HG03103 (cell line): ENCODE data around the gene SPART.
"Not testable (repeated sequence)": the region's sequence is repeated elsewhere in the genome, so short reads cannot be mapped to it uniquely, and the experiment has no call there.

Experiments used
- ATAC-seq: cut with Tn5 transposase; IDR thresholded peaks from one replicate; pipeline ENCODE4 v1.9.1; 2021; ENCODE audit warnings: low read depth; ENCODE audit not compliant: unreplicated experiment

Gene SPART

GRCh38 chr13:36355632-36356031 lies 9.4 kb upstream of the SPART start:
- no peak for ATAC-seq

DNA sequence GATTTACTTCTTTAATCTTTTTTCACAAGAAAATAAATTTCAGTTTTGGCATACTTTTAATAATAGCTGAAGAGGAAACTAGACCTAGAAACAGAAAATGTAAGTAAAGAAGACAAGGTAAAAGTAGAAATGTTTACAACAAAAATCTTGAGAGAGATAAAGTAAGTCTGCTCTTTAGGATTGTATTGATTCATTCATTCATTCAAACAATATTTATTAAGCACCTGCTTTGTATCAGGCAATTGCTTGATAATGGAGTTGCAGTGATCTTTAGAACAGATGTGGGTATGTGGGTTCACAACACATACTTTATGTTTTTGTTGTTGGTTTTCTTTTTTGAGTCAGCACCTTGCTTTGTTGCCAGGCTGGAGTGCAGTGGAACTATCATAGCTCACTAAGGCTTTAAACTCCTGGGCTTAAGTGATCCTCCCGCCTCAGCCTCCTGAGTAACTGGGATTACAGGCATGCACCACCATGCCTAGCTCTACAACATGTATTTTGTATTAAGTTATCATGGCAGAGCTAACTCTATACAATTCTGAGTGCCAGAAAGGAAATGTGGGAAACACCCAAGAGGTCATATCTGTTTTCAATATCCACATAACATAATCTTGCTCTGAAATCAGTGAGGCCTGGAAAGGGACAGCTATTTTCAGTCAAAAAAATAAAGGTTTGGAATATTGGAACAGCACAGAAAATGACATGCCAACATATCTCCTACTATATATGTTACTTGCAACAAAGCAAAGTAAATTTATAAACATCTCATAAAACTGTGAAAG lies 8.8 kb upstream of the SPART start:
- ATAC-seq = no peak

GRCh38 chr13:36353001-36353400 lies 6.8 kb upstream of the SPART start:
- ATAC-seq = no peak

DNA sequence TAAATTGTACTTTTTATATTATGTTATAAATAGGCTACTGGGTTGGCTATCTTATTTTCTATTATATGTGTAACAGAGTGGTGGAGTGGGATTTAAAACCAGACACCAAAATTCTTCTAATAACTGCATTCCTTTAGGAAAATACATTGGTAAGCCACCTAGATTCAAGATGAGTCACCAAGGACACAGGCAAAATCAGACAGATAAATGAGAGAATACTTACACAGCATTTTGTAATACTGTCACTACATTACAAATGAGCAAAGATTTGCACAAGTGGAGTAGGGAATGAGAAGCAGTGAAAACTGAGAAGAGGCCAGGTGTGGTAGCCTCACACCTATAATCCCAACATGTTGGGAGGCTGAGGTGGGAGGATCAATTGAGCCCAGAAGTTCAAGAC lies 6.2 kb upstream of the SPART start:
- no peak for ATAC-seq

GRCh38 chr13:36347531-36348210 lies 1.5 kb upstream of the SPART start:
- ATAC-seq = no peak

- ATAC-seq = no peak
Measured at GRCh38 chr13:36345438-36346221, 564 bp downstream of the SPART start.

GRCh38 chr13:36344886-36345437 lies 1.2 kb downstream of the SPART start:
- no peak for ATAC-seq

DNA sequence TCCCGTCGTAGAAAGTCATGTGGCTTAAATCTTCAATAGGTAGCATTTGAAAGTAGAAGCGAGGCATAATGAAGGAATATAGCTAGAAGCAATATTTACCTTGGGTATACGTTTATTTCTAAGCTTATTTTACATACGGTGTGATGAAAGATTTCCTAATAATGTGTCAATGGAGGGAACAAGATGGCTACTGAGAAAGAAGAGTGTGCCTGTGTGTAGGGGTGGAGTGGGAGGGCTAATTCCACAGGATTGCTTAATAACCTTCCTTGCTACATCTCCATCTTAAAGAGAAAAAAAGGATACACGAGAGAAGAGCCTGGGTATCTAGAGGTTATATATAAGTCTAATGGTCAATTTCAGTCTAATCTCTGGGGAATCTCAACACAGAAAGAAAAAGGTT lies 2.0 kb downstream of the SPART start:
- no peak for ATAC-seq

DNA sequence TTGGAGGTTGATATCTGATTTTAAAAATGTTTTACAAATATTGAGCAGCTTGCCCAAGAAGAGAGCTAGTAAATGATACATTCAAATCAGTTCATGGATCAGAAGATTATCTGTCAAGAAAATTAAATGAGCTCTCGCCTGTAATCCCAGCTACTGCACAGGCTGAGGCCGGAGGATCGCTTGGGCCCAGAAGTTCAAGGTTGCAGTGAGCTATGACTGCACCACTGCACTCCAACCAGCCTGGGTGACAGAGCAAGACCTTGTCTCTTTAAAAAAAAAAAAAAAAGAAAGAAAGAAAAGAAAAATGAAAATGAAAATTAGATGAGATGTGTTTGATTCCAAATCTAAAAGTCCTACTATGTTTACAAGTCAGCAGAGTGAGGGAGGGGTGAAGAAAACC lies 2.4 kb downstream of the SPART start:
- no peak for ATAC-seq

DNA sequence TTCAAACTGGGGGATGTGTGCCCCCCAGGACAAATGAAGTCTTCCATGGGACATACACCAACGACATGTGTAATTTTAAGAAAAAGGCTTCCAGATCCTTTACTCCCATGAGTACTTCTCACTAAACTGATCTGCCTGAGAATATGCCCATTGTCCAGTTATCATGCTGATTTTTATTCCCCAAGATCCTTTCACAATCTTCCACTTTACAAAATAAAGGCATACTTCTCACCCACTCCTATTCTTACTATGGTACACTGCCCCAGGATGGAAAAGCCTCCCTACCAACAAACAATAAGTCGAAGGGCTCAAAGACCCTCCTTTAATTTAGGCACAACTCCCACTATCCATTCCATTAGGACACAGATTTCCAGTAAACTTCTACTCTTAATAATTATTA lies 3.5 kb downstream of the SPART start:
- no peak for ATAC-seq

DNA sequence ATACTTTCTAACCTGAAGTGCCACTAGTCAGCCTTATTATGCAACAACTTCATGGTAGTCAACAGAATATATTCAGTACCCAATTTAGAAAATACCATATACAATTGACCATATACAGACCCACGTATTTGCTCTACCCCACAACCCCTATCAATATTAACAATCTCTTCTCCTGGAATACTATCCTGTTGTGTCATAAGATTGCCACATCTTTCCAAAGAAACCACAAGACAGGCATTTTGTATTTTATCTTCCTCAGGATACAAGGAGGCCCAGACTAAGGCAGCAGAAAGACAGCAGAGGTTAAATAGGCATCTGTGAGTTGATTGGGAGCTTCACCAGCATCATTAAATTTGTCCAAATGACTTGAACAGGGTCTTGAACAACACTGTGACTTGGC lies 4.5 kb downstream of the SPART start:
- ATAC-seq = no peak

- no peak for ATAC-seq
Measured at GRCh38 chr13:36339600-36340155, 6.5 kb downstream of the SPART start.

- no peak for ATAC-seq
Measured at GRCh38 chr13:36337938-36338641, 8.1 kb downstream of the SPART start.

GRCh38 chr13:36332986-36333385 lies 13.2 kb downstream of the SPART start:
- ATAC-seq = no peak

DNA sequence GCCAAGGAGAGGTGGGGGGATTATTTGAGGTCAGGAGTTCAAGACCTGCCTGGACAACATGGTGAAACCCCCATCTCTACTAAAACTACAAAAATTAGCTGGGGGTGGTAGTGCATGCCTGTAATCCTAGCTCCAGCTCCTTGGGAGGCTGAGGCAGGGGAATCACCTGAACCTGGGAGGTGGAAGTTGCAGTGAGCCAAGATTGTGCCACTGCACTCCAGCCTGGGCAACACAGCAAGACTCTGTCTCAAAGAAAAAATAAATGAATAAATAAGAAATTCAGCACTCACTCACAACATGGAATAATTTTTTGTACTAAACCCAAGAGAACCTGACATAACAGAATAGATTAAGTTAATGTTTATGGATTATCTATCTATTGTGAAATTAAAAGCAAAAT lies 13.9 kb downstream of the SPART start:
- not testable (repeated sequence) for ATAC-seq

DNA sequence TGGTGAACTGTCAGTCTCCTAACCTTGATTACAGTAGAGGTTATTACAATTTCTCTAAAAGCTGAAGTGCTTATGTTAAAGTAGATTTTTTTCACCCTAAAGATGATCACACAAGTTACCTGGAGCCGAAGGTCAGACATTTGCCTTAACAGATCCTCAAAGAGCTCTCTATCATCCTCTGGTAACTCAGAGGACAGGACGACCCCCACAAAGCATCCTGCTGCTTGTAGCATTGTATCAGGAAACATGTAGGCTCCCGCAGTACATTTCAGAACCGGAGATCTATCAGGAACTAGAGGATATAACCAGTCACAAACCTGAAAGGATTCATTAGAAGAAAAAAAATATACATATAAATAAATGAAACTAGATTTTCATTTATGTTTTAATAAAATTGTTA lies 14.9 kb downstream of the SPART start:
- ATAC-seq = no peak

DNA sequence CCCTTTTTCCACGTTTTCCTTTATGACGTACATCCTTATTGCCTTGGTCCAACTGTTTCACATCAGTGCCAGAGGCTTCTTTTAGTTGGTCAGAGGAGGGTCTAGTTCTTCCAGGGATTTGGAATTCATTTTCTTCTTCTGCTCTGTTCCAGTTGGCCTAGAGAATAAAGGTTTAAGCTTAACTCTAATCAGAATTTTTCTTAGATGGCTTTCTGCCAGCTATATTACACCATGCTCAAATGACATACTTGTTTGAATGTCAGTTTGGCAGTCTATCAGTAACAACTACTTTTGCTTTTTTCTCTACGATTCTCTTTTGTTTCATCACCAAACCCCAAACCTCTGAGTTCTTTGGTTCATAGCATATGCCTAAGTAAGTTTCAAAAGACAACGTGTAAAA lies 16.8 kb downstream of the SPART start:
- ATAC-seq = no peak

DNA sequence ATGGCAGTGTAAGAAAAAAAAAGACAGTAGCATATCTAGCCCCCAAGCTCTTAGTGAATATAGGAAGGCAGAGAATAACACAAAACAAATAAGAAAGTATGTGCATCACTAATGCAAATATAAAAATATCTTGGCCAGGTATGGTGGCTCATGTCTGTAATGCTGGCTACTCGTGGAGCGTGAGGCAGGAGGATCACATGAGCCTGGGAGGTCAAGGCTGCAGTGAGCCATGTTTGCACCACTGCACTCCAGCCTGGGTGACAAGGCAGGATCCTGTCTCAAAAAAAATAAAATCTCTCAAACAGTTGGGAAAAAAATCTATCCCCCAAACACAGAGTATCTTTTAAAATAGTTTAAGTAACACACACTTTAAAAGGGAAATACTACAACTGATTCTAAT lies 17.4 kb downstream of the SPART start:
- no peak for ATAC-seq

GRCh38 chr13:36325912-36326311 lies 20.3 kb downstream of the SPART start:
- ATAC-seq = no peak

GRCh38 chr13:36324881-36325280 lies 21.3 kb downstream of the SPART start:
- ATAC-seq = not testable (repeated sequence)
